Measurements from ENCODE around the gene DMRTB1. TPM values are rescaled to one million over a fixed set of nuclear protein-coding genes. Genes with fewer than 3 reads are reported as not detected.

Gene DMRTB1
- total and polyA plus RNA-seq, 2 experiments from 2014 or later = not detected

GRCh38 chr1:53511323-53511932 lies 52.2 kb downstream of the DMRTB1 start:
- Histone ChIP-seq H3K27me3 (no peaks in the 10 kb centered on the region), H3K27ac (no peak overlapping the region), H3K4me2 (no peak overlapping the region), H3K9me3 (ENCODE audit: low read depth) (no peaks in the 10 kb centered on the region), H3K4me3 (no peak overlapping the region), H3K36me3 (replicated peaks; ENCODE audit: insufficient read depth, low read depth) (no peaks in the 10 kb centered on the region), H3K4me1 (ENCODE audit: insufficient read depth) (peaks cover 21% of the 10 kb centered on the region), H4K20me1 (ENCODE audit: insufficient read depth, poor library complexity, severe bottlenecking) (no peaks in the 10 kb centered on the region), H3K79me2 (no peaks in the 10 kb centered on the region), H2AFZ (no peak overlapping the region), H3K9me2 (replicated peaks; ENCODE audit: insufficient read depth) (no peaks in the 10 kb centered on the region)
- TF ChIP-seq EZH2 (IDR thresholded peaks at IDR 0.05; ENCODE audit: borderline replicate concordance) (no peak), EZH2phosphoT487 (IDR thresholded peaks at IDR 0.05; ENCODE audit: low read depth, severe bottlenecking, unreplicated experiment) (no peak)
- TF ChIP-seq, protein P1, sequence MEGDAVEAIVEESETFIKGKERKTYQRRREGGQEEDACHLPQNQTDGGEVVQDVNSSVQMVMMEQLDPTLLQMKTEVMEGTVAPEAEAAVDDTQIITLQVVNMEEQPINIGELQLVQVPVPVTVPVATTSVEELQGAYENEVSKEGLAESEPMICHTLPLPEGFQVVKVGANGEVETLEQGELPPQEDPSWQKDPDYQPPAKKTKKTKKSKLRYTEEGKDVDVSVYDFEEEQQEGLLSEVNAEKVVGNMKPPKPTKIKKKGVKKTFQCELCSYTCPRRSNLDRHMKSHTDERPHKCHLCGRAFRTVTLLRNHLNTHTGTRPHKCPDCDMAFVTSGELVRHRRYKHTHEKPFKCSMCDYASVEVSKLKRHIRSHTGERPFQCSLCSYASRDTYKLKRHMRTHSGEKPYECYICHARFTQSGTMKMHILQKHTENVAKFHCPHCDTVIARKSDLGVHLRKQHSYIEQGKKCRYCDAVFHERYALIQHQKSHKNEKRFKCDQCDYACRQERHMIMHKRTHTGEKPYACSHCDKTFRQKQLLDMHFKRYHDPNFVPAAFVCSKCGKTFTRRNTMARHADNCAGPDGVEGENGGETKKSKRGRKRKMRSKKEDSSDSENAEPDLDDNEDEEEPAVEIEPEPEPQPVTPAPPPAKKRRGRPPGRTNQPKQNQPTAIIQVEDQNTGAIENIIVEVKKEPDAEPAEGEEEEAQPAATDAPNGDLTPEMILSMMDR (IDR thresholded peaks at IDR 0.05; ENCODE audit: poor library complexity) = no peak
- WGBS (ENCODE audit: low lambda C conversion rate, missing lambda C conversion rate) = 78% methylated on average over 13 of the region's 13 CpGs
- no peak for DNase-seq (ENCODE audit: low spot score)

- peaks cover 21% of the 10 kb centered on the region for H3K4me1 ChIP-seq (ENCODE audit: insufficient read depth)
- no peak overlapping the region for H3K4me2 ChIP-seq
- no peaks in the 10 kb centered on the region for H3K9me2 ChIP-seq (replicated peaks; ENCODE audit: insufficient read depth)
- H3K36me3 ChIP-seq (replicated peaks; ENCODE audit: insufficient read depth, low read depth) = no peaks in the 10 kb centered on the region
- 58% methylated on average over 19 of the region's 19 CpGs for WGBS (ENCODE audit: low lambda C conversion rate, missing lambda C conversion rate)
- no peaks in the 10 kb centered on the region for H3K79me2 ChIP-seq
- no peaks in the 10 kb centered on the region for H3K27me3 ChIP-seq
- H2AFZ ChIP-seq = no peak overlapping the region
- DNase-seq (ENCODE audit: low spot score) = no peak
- no peaks in the 10 kb centered on the region for H4K20me1 ChIP-seq (ENCODE audit: insufficient read depth, poor library complexity, severe bottlenecking)
- H3K9me3 ChIP-seq (ENCODE audit: low read depth) = no peaks in the 10 kb centered on the region
- no peak overlapping the region for H3K4me3 ChIP-seq
- peak overlapping the region; percentile 52 for H3K27ac ChIP-seq
- TF ChIP-seq, protein P1 (IDR thresholded peaks at IDR 0.05; ENCODE audit: poor library complexity) = no peak
- TF ChIP-seq EZH2phosphoT487 (IDR thresholded peaks at IDR 0.05; ENCODE audit: low read depth, severe bottlenecking, unreplicated experiment) (no peak), EZH2 (IDR thresholded peaks at IDR 0.05; ENCODE audit: borderline replicate concordance) (no peak)
Observed at GRCh38 chr1:53511933-53512806, 53.0 kb downstream of the DMRTB1 start.

DNA sequence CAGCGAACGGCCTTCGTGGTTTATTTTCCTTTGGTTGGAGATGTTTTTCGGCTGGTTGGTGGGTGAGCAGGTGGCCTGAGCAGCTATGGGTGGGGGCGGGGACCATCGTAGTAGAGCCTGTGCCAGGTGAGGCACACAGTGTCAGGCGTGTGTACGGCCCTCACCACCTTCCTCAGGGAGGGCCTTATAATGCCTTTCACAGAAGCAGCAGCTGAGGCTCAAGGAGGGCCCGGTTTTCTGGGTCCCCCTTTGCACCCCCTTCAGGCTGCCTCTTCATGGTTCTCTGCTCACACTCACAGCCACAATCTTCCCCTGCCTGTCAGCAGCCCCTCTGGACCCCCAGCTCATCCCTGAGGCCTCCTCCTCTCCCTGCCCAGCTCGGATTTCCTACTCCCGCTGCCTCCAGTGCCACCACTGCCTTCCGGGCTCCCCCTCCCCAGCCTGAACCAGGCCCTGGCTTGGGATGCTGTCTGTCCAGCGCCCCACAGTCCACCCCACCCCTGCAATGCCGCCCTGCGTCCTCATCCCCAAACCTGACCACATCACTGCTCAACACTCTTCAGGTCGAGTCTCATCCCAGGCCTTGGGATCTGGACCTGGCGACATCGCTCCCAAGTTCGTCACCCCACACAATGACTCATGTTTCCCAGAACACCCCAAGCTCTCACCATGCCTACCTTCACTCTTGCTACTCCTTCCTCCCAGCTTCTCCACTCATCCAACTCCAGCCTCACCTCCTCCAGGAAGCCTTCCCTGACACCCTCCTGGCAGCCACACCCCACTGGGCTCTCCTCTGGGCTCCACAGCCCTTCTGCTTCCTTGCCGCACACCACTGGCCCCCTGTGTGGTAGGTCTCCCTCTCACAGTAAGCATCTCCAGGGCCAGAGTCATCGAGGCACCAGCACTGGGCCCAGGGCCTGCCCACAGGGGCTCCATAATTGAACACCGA lies 53.9 kb downstream of the DMRTB1 start:
- no peak overlapping the region for H2AFZ ChIP-seq
- H3K9me3 ChIP-seq (ENCODE audit: low read depth) = no peaks in the 10 kb centered on the region
- H4K20me1 ChIP-seq (ENCODE audit: insufficient read depth, poor library complexity, severe bottlenecking) = no peaks in the 10 kb centered on the region
- H3K27me3 ChIP-seq = no peaks in the 10 kb centered on the region
- H3K4me1 ChIP-seq (ENCODE audit: insufficient read depth) = peaks cover 21% of the 10 kb centered on the region
- no peak for DNase-seq (ENCODE audit: low spot score)
- 84% methylated on average over 22 of the region's 22 CpGs for WGBS (ENCODE audit: low lambda C conversion rate, missing lambda C conversion rate)
- H3K4me3 ChIP-seq = no peak overlapping the region
- H3K79me2 ChIP-seq = no peaks in the 10 kb centered on the region
- TF ChIP-seq, protein P1 (IDR thresholded peaks at IDR 0.05; ENCODE audit: poor library complexity) = no peak
- TF ChIP-seq EZH2phosphoT487 (IDR thresholded peaks at IDR 0.05; ENCODE audit: low read depth, severe bottlenecking, unreplicated experiment) = no peak
- no peak for TF ChIP-seq EZH2 (IDR thresholded peaks at IDR 0.05; ENCODE audit: borderline replicate concordance)
- H3K9me2 ChIP-seq (replicated peaks; ENCODE audit: insufficient read depth) = no peaks in the 10 kb centered on the region
- H3K4me2 ChIP-seq = no peak overlapping the region
- peak overlapping the region; percentile 52 for H3K27ac ChIP-seq
- H3K36me3 ChIP-seq (replicated peaks; ENCODE audit: insufficient read depth, low read depth) = no peaks in the 10 kb centered on the region
